ENCODE results near the gene HAPLN2.

The HAPLN2 gene

DNA sequence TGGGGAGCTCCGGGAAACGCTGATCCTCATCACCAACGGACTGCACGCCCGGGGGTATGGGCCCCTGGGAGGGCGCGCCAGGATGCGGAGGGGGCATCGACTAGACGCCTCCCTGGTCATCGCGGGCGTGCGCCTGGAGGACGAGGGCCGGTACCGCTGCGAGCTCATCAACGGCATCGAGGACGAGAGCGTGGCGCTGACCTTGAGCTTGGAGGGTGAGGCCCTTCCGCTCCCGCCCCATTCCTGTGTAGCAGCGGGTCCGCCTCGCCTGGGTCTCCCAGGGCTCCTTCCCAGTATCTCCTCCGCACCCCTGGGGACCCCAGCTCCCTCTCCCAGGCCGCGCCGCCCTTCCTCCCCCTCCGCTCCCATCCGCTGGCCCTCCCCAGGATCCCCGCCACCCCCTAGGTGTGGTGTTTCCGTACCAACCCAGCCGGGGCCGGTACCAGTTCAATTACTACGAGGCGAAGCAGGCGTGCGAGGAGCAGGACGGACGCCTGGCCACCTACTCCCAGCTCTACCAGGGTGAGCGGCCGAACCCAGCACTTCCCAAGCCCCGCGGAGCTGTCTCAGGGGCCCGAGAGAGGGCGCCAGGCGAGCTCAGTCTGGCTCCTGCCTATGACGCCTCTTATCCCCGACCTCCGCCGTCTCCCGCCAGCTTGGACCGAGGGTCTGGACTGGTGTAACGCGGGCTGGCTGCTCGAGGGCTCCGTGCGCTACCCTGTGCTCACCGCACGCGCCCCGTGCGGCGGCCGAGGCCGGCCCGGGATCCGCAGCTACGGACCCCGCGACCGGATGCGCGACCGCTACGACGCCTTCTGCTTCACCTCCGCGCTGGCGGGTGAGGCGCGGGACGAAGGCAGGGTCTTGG, 5.0 kb downstream of the HAPLN2 start:
- Histone ChIP-seq H2BK12ac (ENCODE audit: low read length) (peak overlapping the region; percentile 32), H2AK5ac (ENCODE audit: low read depth, low read length) (peak overlapping the region; percentile 96), H3K4me3 (ENCODE audit: low read length in 2 of 2) (peak overlapping the region; percentile 31 to 85), H2AFZ (ENCODE audit: low read length) (peak overlapping the region; percentile 87), H3K4me2 (ENCODE audit: insufficient read depth, low read length, poor library complexity, severe bottlenecking) (peak overlapping the region; percentile 93), H3K23ac (ENCODE audit: low read depth, low read length, poor library complexity) (peak overlapping the region; percentile 92), H3K27me3 (ENCODE audit: control insufficient read depth in 3 of 3, insufficient read depth in 3 of 3, low read depth in 1 of 3, low read length in 3 of 3) (peaks cover 23 to 68% (median 58%) of the 10 kb centered on the region in 3 experiments), H4K8ac (ENCODE audit: low read depth, low read length) (no peak overlapping the region), H3K9me3 (replicated peaks in 1 of 2; ENCODE audit: control insufficient read depth in 2 of 2, insufficient read depth in 1 of 2, low read depth in 1 of 2, low read length in 2 of 2) (peaks cover 0 to 4% of the 10 kb centered on the region in 2 donors), H3K27ac (replicated peaks; ENCODE audit: low read length) (no peak overlapping the region), H3K4ac (ENCODE audit: low read length) (no peak overlapping the region), H3K14ac (ENCODE audit: low read length) (peak overlapping the region; percentile 78), H3K9ac (ENCODE audit: low read depth, low read length, poor library complexity) (peak overlapping the region; percentile 88), H3K4me1 (ENCODE audit: control insufficient read depth in 2 of 2, insufficient read depth in 1 of 2, low read depth in 1 of 2, low read length in 2 of 2) (peaks cover 6% of the 10 kb centered on the region in 2 donors), H4K91ac (ENCODE audit: low read depth, low read length, poor library complexity) (no peak overlapping the region), H3K36me3 (replicated peaks in 1 of 2; ENCODE audit: control insufficient read depth in 2 of 2, insufficient read depth in 2 of 2, low read length in 2 of 2) (no peaks in the 10 kb centered on the region), H2BK15ac (ENCODE audit: low read length) (peak overlapping the region; percentile 81), H2BK120ac (ENCODE audit: low read depth, low read length) (no peak overlapping the region), H2BK5ac (ENCODE audit: low read length) (peak overlapping the region; percentile 34), H3K79me1 (ENCODE audit: low read depth, low read length) (no peaks in the 10 kb centered on the region), H3K18ac (ENCODE audit: low read length) (peak overlapping the region; percentile 86)
- peak; percentile 65 for DNase-seq (ENCODE audit: low spot score)
- no CpG with 5 or more reads among the region's 87 CpGs for WGBS, 2 donors (ENCODE audit: extremely low coverage in 2 of 2, insufficient read length in 2 of 2, insufficient replicate concordance in 1 of 2)

DNA sequence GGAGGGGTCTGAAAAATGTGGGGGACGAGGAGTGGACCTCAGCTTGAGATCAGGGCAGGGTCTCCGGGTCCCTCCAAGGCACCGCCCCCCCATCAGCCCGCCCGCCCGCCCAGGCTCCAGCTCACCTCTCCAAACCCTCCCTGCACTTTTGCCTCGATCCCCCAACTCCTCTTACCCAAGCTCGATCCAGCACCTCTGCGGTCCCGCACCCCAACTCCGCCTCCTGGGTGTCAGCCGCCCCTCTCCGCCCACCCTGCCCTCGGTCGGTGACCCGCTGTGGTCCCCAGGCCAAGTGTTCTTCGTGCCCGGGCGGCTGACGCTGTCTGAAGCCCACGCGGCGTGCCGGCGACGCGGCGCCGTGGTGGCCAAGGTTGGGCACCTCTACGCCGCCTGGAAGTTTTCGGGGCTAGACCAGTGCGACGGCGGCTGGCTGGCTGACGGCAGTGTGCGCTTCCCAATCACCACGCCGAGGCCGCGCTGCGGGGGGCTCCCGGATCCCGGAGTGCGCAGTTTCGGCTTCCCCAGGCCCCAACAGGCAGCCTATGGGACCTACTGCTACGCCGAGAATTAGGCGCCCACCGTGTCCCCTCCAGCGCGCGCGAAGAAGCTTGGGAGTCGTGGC, 5.7 kb downstream of the HAPLN2 start:
- Histone ChIP-seq H3K4ac (ENCODE audit: low read length) (no peak overlapping the region), H3K79me1 (ENCODE audit: low read depth, low read length) (no peaks in the 10 kb centered on the region), H2AFZ (ENCODE audit: low read length) (peak overlapping the region; percentile 87), H3K4me1 (ENCODE audit: control insufficient read depth in 2 of 2, insufficient read depth in 1 of 2, low read depth in 1 of 2, low read length in 2 of 2) (peaks cover 6% of the 10 kb centered on the region in 2 donors), H2AK5ac (ENCODE audit: low read depth, low read length) (peak overlapping the region; percentile 70), H3K4me3 (ENCODE audit: low read length in 2 of 2) (peak overlapping the region; percentile 31 to 85), H3K27ac (replicated peaks; ENCODE audit: low read length) (no peak overlapping the region), H3K4me2 (ENCODE audit: insufficient read depth, low read length, poor library complexity, severe bottlenecking) (peak overlapping the region; percentile 93), H3K9ac (ENCODE audit: low read depth, low read length, poor library complexity) (peak overlapping the region; percentile 88), H2BK15ac (ENCODE audit: low read length) (peak overlapping the region; percentile 81), H2BK120ac (ENCODE audit: low read depth, low read length) (no peak overlapping the region), H3K14ac (ENCODE audit: low read length) (peak overlapping the region; percentile 56), H3K27me3 (ENCODE audit: control insufficient read depth in 3 of 3, insufficient read depth in 3 of 3, low read depth in 1 of 3, low read length in 3 of 3) (peaks cover 23 to 62% (median 52%) of the 10 kb centered on the region in 3 experiments), H4K91ac (ENCODE audit: low read depth, low read length, poor library complexity) (no peak overlapping the region), H3K18ac (ENCODE audit: low read length) (peak overlapping the region; percentile 85), H2BK12ac (ENCODE audit: low read length) (peak overlapping the region; percentile 58), H2BK5ac (ENCODE audit: low read length) (peak overlapping the region; percentile 24), H3K23ac (ENCODE audit: low read depth, low read length, poor library complexity) (peak overlapping the region; percentile 96), H3K9me3 (replicated peaks in 1 of 2; ENCODE audit: control insufficient read depth in 2 of 2, insufficient read depth in 1 of 2, low read depth in 1 of 2, low read length in 2 of 2) (peaks cover 0 to 4% of the 10 kb centered on the region in 2 donors), H3K36me3 (replicated peaks in 1 of 2; ENCODE audit: control insufficient read depth in 2 of 2, insufficient read depth in 2 of 2, low read length in 2 of 2) (no peaks in the 10 kb centered on the region), H4K8ac (ENCODE audit: low read depth, low read length) (no peak overlapping the region)
- no CpG with 5 or more reads among the region's 55 CpGs for WGBS, 2 donors (ENCODE audit: extremely low coverage in 2 of 2, insufficient read length in 2 of 2, insufficient replicate concordance in 1 of 2)
- DNase-seq (ENCODE audit: low spot score) = no peak

DNA sequence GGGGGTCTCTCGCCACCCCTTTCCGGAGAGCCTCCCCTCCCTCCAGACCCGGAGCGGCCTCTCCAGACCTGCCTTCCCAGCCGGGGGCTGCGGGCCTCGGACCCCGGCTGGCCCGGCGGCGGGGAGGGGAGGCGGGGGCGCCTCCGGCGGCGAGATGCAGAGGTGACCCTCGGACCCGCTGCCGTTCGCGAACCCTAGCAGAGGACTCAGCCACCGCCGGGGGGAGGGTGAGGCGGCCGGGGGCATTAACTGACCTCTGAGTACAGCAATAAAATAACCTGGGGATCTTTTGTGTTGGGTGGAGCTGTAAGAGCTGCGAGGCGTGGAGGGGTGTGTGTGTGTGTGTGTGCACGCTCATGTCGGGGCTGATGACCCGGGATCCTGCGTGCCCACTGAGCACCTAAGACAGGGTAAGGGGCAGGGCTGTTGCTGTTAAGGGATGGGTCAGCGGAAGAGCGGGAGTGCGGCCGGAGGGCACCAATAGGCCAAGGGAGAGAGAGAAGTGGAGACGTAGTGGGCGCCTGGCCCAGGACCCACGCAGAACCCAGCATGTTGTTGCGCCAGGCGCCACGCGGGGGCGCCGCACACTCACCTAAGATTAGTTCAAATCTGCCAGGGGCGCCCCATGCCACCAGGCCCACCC, 6.3 kb downstream of the HAPLN2 start:
- H3K9me3 ChIP-seq (replicated peaks in 1 of 2; ENCODE audit: control insufficient read depth in 2 of 2, insufficient read depth in 1 of 2, low read depth in 1 of 2, low read length in 2 of 2) = peaks cover 0 to 4% of the 10 kb centered on the region in 2 donors
- no peak for DNase-seq (ENCODE audit: low spot score)
- no CpG with 5 or more reads among the region's 45 CpGs for WGBS, 2 donors (ENCODE audit: extremely low coverage in 2 of 2, insufficient read length in 2 of 2, insufficient replicate concordance in 1 of 2)

More for the DNA sequence above, 6.3 kb downstream of the HAPLN2 start:
- Histone ChIP-seq H3K4ac (ENCODE audit: low read length) (no peak overlapping the region), H3K4me2 (ENCODE audit: insufficient read depth, low read length, poor library complexity, severe bottlenecking) (peak overlapping the region; percentile 89), H3K4me3 (ENCODE audit: low read length in 2 of 2) (peak overlapping the region; percentile 23 to 77), H3K18ac (ENCODE audit: low read length) (peak overlapping the region; percentile 89), H3K4me1 (ENCODE audit: control insufficient read depth in 2 of 2, insufficient read depth in 1 of 2, low read depth in 1 of 2, low read length in 2 of 2) (peaks cover 6% of the 10 kb centered on the region in 2 donors), H3K27ac (replicated peaks; ENCODE audit: low read length) (no peak overlapping the region), H4K8ac (ENCODE audit: low read depth, low read length) (no peak overlapping the region), H2AK5ac (ENCODE audit: low read depth, low read length) (peak overlapping the region; percentile 70), H2BK12ac (ENCODE audit: low read length) (peak overlapping the region; percentile 84), H4K91ac (ENCODE audit: low read depth, low read length, poor library complexity) (no peak overlapping the region), H2BK15ac (ENCODE audit: low read length) (no peak overlapping the region), H3K27me3 (ENCODE audit: control insufficient read depth in 3 of 3, insufficient read depth in 3 of 3, low read depth in 1 of 3, low read length in 3 of 3) (peaks cover 23 to 57% (median 47%) of the 10 kb centered on the region in 3 experiments), H3K9ac (ENCODE audit: low read depth, low read length, poor library complexity) (peak overlapping the region; percentile 60), H3K36me3 (replicated peaks in 1 of 2; ENCODE audit: control insufficient read depth in 2 of 2, insufficient read depth in 2 of 2, low read length in 2 of 2) (no peaks in the 10 kb centered on the region), H3K23ac (ENCODE audit: low read depth, low read length, poor library complexity) (peak overlapping the region; percentile 96), H2AFZ (ENCODE audit: low read length) (peak overlapping the region; percentile 86), H2BK5ac (ENCODE audit: low read length) (no peak overlapping the region), H2BK120ac (ENCODE audit: low read depth, low read length) (no peak overlapping the region), H3K14ac (ENCODE audit: low read length) (no peak overlapping the region), H3K79me1 (ENCODE audit: low read depth, low read length) (no peaks in the 10 kb centered on the region)

Measured in neuronal stem cell (in vitro differentiated cells).